BJ (cell line): Measurements from ENCODE around the gene GBX1. TPM values are rescaled to one million over a fixed set of nuclear protein-coding genes. Genes with fewer than 3 reads are reported as not detected.

Experiments used
- CTCF ChIA-PET: fragments of 350-600 bp; formaldehyde crosslinking; extraction: SDS; loops from one replicate; lab custom pipeline; 2021; ENCODE audit warnings: antibody characterized with exemption, inconsistent platforms; lab: Yijun Ruan, JAX
- POLR2A ChIA-PET: fragments of 300-600 bp; sonication (Branson Sonifier 250); formaldehyde crosslinking; extraction: SDS; loops from one replicate; lab custom pipeline; 2021; ENCODE audit warnings: antibody characterized with exemption; lab: Charles Lee
- DNase-seq: peaks from one replicate; pipeline ENCODE4 v3.0.0-alpha.2; 2011; ENCODE audit warnings: low read depth
- H3K27me3 ChIP-seq: 2 replicates; pipeline ENCODE4 v1.6.0; 2011; ENCODE audit warnings: low read length; ENCODE audit not compliant: control insufficient read depth, insufficient read depth
- H3K36me3 ChIP-seq: 2 replicates; pipeline ENCODE4 v1.5.1; 2011; ENCODE audit warnings: low read length; ENCODE audit not compliant: control insufficient read depth, insufficient read depth
- H3K4me3 ChIP-seq: 2 replicates; pipeline ENCODE4 v1.5.1; 2011; ENCODE audit warnings: low read depth, mild to moderate bottlenecking, control low read depth, low read length
- CTCF ChIP-seq: IDR thresholded peaks from 2 replicates; pipeline ENCODE4 v1.5.1; 2011; ENCODE audit warnings: low read depth, mild to moderate bottlenecking, control low read depth, inconsistent platforms, low read length, moderate library complexity; ENCODE audit not compliant: insufficient read depth
- polyA minus RNA-seq: library from RNA; depleted of rRNA, polyadenylated mRNA; stranded (reverse); fragments of >200 nt; gene quantifications from 2 replicates; pipeline ENCODE4 v1.2.3, GENCODE V29; 2011; rRNA and poly(A)+ RNA removed
- polyA plus RNA-seq: library from polyadenylated mRNA; depleted of rRNA; stranded (reverse); fragments of >200 nt; gene quantifications from 2 replicates; pipeline ENCODE4 v1.2.3, GENCODE V29; 2011; rRNA removed

The GBX1 gene
- not detected in 2 replicates for polyA plus RNA-seq
- polyA minus RNA-seq: not detected in 2 replicates

GRCh38 chr7:151167197-151167961 lies at the start of gene GBX1:
GBX1 (minus strand) TSS chr7:151167694; CDS start chr7:151167548, 146 bp downstream.
- TF ChIP-seq CTCF: no peak
- Histone ChIP-seq H3K4me3 (no peak within 1 kb of the TSS), H3K27me3 (peaks cover 48% of the 10 kb centered on the region)

DNA sequence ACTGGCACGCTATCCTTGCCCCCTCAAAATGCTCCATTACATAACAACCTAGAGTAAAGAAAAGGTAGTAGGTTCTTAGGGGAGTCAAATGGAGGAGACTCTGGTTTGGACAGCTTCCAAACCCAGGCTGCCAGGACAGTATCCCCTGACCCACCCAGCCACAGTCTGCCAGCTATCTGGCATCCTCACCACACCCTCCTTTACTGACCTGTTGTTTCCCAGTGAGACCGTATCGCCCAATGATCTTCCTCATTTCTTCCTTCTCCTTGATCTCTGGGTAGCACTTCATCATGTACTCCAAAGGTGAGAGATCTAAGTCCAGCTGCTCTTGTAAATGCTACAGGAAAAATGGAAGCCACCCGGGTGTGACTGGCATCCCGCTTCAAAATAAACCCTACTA lies 47.9 kb upstream of the GBX1 start:
- POLR2A ChIA-PET: no interaction called here
- Histone ChIP-seq H3K27me3 (no peaks in the 10 kb centered on the region), H3K4me3 (no peak overlapping the region), H3K36me3 (peaks cover 30% of the 10 kb centered on the region)
- CTCF ChIA-PET: no interaction called here
- DNase-seq: no peak
- no peak for TF ChIP-seq CTCF

More at GRCh38 chr7:151167197-151167961, at the start of gene GBX1:
- CTCF ChIA-PET: interaction anchor here (0.5 to 1.6 kb wide), 10 partner anchors 8 to 205 kb away, joined by 3 to 5 read pairs (median 3); no protein-coding TSS in a partner anchor
- POLR2A ChIA-PET: interaction anchor here (0.7 kb wide), 1 partner anchor 274 kb away, joined by 10 read pairs; no protein-coding TSS in a partner anchor
- H3K36me3 ChIP-seq: no peaks in the 10 kb centered on the region
- DNase-seq: no peak

DNA sequence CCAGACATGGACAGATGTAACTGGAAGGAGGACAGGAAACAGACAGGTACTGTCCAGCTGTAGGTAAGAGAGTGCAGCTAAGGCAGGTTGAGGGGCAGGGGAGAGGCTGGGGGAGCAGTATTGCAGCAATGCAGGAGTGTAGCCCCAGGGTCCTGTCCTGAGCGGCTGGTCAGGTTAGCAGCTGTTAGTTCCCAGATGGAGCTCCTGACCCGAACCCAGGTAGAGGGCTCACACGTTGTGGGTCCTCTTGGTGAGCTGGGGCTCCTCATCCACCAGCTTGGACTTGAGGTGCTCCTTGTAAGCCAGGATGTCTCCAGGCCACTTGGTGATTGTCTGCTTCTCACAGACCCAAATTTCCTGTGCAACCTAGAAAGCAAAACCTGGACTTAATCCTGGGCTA lies 46.3 kb upstream of the GBX1 start:
- ChIA-PET CTCF (interaction anchor here (0.5 to 0.6 kb wide), 2 partner anchors 88 to 381 kb away, joined by 3 read pairs; no protein-coding TSS in a partner anchor), POLR2A (no interaction called here)
- DNase-seq: no peak
- Histone ChIP-seq H3K27me3 (no peaks in the 10 kb centered on the region), H3K36me3 (peaks cover 25% of the 10 kb centered on the region), H3K4me3 (no peak overlapping the region)
- TF ChIP-seq CTCF: no peak

GRCh38 chr7:151212626-151213025 lies 45.1 kb upstream of the GBX1 start:
- no peak for DNase-seq
- ChIA-PET CTCF (interaction anchor here (1.2 kb wide), 1 partner anchor 9 kb away, joined by 3 read pairs; no protein-coding TSS in a partner anchor), POLR2A (no interaction called here)
- TF ChIP-seq CTCF: no peak
- Histone ChIP-seq H3K4me3 (no peak overlapping the region), H3K36me3 (peaks cover 15% of the 10 kb centered on the region), H3K27me3 (no peaks in the 10 kb centered on the region)

DNA sequence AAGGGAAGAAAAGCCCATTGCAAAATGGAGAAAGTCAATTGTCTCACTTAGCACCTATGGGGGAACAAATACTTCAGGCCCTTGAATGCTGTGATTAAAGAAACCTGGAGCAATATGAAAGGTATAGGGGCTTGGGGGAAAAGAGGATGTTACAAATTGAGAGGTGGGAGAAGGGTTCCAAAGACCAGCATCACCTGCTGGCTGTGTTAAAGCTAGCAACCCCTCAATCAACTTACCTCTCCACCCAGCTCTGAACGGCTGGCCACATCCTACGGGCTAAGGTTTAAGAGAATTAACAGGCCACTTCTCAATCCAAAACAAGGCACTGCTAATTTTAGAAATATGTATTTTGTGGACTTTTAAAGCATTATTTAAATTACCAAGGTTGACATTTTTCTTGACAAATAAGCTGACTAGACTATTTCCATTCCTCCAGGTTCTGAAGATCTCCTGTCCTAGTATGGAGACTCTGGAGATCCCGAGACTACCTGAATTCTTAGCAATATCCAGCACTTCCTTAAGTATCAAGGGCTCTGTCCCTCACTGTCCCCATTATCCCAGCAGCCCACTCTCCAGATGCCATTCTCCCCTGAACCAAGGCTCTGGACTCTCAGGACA lies 43.8 kb upstream of the GBX1 start:
- DNase-seq: no peak
- Histone ChIP-seq H3K36me3 (peaks cover 13% of the 10 kb centered on the region), H3K4me3 (no peak overlapping the region), H3K27me3 (no peaks in the 10 kb centered on the region; the same call in 1 of the 2 replicates)
- CTCF ChIA-PET: interaction anchor here (0.7 kb wide), 1 partner anchor 11 kb away, joined by 3 read pairs; no protein-coding TSS in a partner anchor
- TF ChIP-seq CTCF: no peak
- POLR2A ChIA-PET: no interaction called here
